Lung (tissue), 12 donors: ENCODE measurements around the gene USP31. TPM values are rescaled to one million over a fixed set of nuclear protein-coding genes. Genes with fewer than 3 reads are reported as not detected.

ENCODE experiments used
- ATAC-seq: fragments of 200-7000 bp; cut with Tn5 transposase; one replicate; pipeline ENCODE4 v1.9.1; 2020; ENCODE audit warnings: moderate number of reproducible peaks; ENCODE audit not compliant: insufficient read depth, low FRiP score
- DNase-seq, 3 donors: peaks; one replicate each; pipeline ENCODE4 v3.0.0-alpha.2; 2013 to 2017
- H3K27ac ChIP-seq, 2 donors: one replicate each; pipeline ENCODE4 v1.5.1; 2013; ENCODE audit warnings: mild to moderate bottlenecking in 2 of 2, moderate library complexity in 2 of 2, control low read depth in 1 of 2, inconsistent platforms in 1 of 2, low read depth in 1 of 2, low read length in 1 of 2
- H3K27me3 ChIP-seq, 3 donors: one replicate each; pipeline ENCODE4 v1.5.1; 2013; ENCODE audit warnings: low read length in 2 of 3; ENCODE audit not compliant: control insufficient read depth in 3 of 3, insufficient read depth in 3 of 3
- H3K36me3 ChIP-seq, 4 donors: one replicate each; pipeline ENCODE4 v1.5.1; 2013; ENCODE audit warnings: low read length in 4 of 4, mild to moderate bottlenecking in 1 of 4, moderate library complexity in 1 of 4; ENCODE audit not compliant: control insufficient read depth in 4 of 4, insufficient read depth in 4 of 4
- H3K4me1 ChIP-seq, 5 donors: one replicate each; pipeline ENCODE4 v1.5.1; 2013; ENCODE audit warnings: low read length in 5 of 5, mild to moderate bottlenecking in 2 of 5, moderate library complexity in 1 of 5; ENCODE audit not compliant: control insufficient read depth in 5 of 5, insufficient read depth in 5 of 5
- H3K4me3 ChIP-seq: one replicate; pipeline ENCODE4 v1.5.1; 2013; ENCODE audit warnings: mild to moderate bottlenecking, control low read depth, moderate library complexity
- H3K9ac ChIP-seq, 2 donors: one replicate each; pipeline ENCODE4 v1.5.1; 2013; ENCODE audit warnings: low read length in 2 of 2, control low read depth in 1 of 2; ENCODE audit not compliant: insufficient read depth in 1 of 2
- H3K9me3 ChIP-seq, 4 donors: one replicate each; pipeline ENCODE4 v1.5.1; 2013; ENCODE audit warnings: low read length in 3 of 4, mild to moderate bottlenecking in 1 of 4, moderate library complexity in 1 of 4; ENCODE audit not compliant: control insufficient read depth in 4 of 4, insufficient read depth in 3 of 4
- CTCF ChIP-seq: IDR thresholded peaks from 2 replicates; pipeline ENCODE4 v1.5.1; 2012; ENCODE audit warnings: mild to moderate bottlenecking; ENCODE audit errors: control extremely low read depth, extremely low read depth
- WGBS, 2 donors: extraction: QIAGEN DNeasy Blood & Tissue Kit; methylation state at CpG; one replicate each; pipeline ENCODE4 v1.1.7; 2013; 5-methylcytosine and 5-hydroxymethylcytosine counted together
- polyA plus RNA-seq, 2 donors: library from polyadenylated mRNA; stranded (reverse); fragments of 200-250 nt; gene quantifications; one replicate each; pipeline ENCODE4 v1.2.1, GENCODE V29; 2013
- total RNA-seq, 2 donors: library from RNA; depleted of rRNA in 1 of 2; stranded (reverse); fragments of >200 nt in 1 of 2; gene quantifications; one replicate each; pipeline ENCODE4 v1.2.1, GENCODE V29; 2014 to 2021
- donor health status: control.
- donor health status: control.
- donor health status: Bipolar disorder and iron deficiency.
- donor health status: healthy.
- donor health status: DM: yes; HTN: yes; CAD: no.

USP31 gene
- total and polyA plus RNA-seq, 4 donors = 3.4 to 26.3 (median 10.0) TPM

- no peak for ATAC-seq
- H3K4me3 ChIP-seq = no peak overlapping the region
- WGBS, 2 donors = 90 to 95% methylated on average over 3 of the region's 3 CpGs
Observed at GRCh38 chr16:23080747-23081146, 68.5 kb downstream of the USP31 start.

GRCh38 chr16:23080329-23080728 lies 68.9 kb downstream of the USP31 start:
- Histone ChIP-seq H3K9ac (no peak overlapping the region), H3K4me3 (no peak overlapping the region), H3K4me1 (peaks cover 0 to 8% (median under 1%) of the 10 kb centered on the region in 5 donors), H3K36me3 (peaks cover 4 to 22% (median 7%) of the 10 kb centered on the region in 4 donors), H3K27me3 (no peaks in the 10 kb centered on the region), H3K27ac (no peak overlapping the region), H3K9me3 (peaks cover 0 to 3% (median 0%) of the 10 kb centered on the region in 4 donors)
- WGBS, 2 donors = 90 to 91% methylated on average over 1 of the region's 1 CpG
- DNase-seq (no peak), ATAC-seq (no peak)
- no peak for TF ChIP-seq CTCF

More at GRCh38 chr16:23080747-23081146, 68.5 kb downstream of the USP31 start:
- peaks cover 0 to 3% (median 0%) of the 10 kb centered on the region in 4 donors for H3K9me3 ChIP-seq
- H3K27ac ChIP-seq = no peak overlapping the region
- no peak overlapping the region for H3K9ac ChIP-seq
- no peak for TF ChIP-seq CTCF
- H3K36me3 ChIP-seq = peaks cover 4 to 22% (median 7%) of the 10 kb centered on the region in 4 donors
- H3K27me3 ChIP-seq = no peaks in the 10 kb centered on the region
- no peak for DNase-seq
- H3K4me1 ChIP-seq = peaks cover 0 to 8% (median 0%) of the 10 kb centered on the region in 5 donors

- peaks cover 0 to 3% (median 0%) of the 10 kb centered on the region in 4 donors for H3K9me3 ChIP-seq
- peaks cover 0 to 8% (median 6%) of the 10 kb centered on the region in 5 donors for H3K4me1 ChIP-seq
- no peak for TF ChIP-seq CTCF
- peak; percentile 13 to 47 (median 18) for DNase-seq
- H3K27me3 ChIP-seq = no peaks in the 10 kb centered on the region
- H3K4me3 ChIP-seq = no peak overlapping the region
- peaks cover 4 to 26% (median 7%) of the 10 kb centered on the region in 4 donors for H3K36me3 ChIP-seq
- WGBS, 2 donors = 47 to 57% methylated on average over 13 of the region's 13 CpGs
- no peak for ATAC-seq
- H3K9ac ChIP-seq = no peak overlapping the region
- H3K27ac ChIP-seq = peak overlapping the region in 1 of 2 donors; percentile 4
Observed at GRCh38 chr16:23079675-23080301, 69.5 kb downstream of the USP31 start.

GRCh38 chr16:23074423-23074822 lies 74.8 kb downstream of the USP31 start:
- TF ChIP-seq CTCF = no peak
- peak overlapping the region in 1 of 2 donors; percentile 55 for H3K27ac ChIP-seq
- ATAC-seq = no peak

More at GRCh38 chr16:23074423-23074822, 74.8 kb downstream of the USP31 start:
- Histone ChIP-seq H3K36me3 (peaks cover 5 to 24% (median 7%) of the 10 kb centered on the region in 4 donors), H3K9me3 (no peaks in the 10 kb centered on the region), H3K4me1 (peaks cover 0 to 10% (median 0%) of the 10 kb centered on the region in 5 donors), H3K9ac (no peak overlapping the region), H3K27me3 (no peaks in the 10 kb centered on the region), H3K4me3 (no peak overlapping the region)
- no peak for DNase-seq
- 84 to 90% methylated on average over 3 of the region's 3 CpGs for WGBS, 2 donors
